ENCODE results near the gene SLC39A7.

The SLC39A7 gene

DNA sequence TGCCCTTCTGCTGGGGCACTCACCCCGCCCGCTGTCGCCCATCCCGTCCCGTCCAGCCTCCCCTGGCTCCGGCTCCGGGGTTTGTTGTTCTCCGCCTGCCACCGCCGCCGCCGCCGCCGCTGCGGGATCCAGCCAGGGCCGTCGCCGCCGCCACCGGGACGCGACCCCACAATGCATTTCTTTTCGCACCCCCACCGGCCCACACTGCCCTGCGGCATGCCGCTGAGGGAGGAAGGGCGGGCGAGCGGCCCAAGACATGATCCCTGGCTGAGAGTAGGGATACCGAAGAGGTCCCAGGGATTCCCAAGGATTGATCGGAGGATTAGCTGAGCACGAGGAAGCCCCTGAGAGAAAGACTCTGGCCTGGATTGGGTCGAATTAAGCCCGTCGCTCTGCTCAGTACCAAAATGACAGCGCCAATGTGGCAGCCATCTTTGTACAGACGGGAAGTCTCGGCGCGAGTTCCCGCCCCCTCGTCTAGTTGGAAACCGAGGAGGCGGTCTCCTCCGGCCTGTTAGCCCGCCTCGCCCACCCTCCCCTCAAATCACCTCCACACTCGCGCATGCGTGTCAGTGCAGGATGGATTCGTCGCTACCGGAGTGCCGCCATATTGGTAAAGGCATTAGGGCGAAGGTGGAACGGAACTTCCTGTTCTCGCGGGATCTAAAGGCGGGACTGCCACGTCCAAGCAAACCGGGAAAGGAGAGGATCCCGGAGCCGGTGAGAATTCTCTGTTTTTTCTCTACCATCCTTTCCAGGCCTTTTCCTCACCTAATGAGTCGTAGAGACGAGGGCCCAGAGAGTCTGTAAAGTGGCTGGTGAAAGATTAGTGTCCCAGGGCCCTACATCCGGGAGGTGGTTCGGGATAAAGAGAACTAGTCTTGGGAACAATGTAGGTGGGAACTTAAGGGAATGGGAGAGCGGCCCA lies at the start of gene SLC39A7, which contains the start of gene RXRB:
Gene SLC39A7 (plus strand): TSS at position 649 of the 928 bp plus-strand sequence. CDS start 379 bp downstream, outside the sequence.
Gene RXRB (minus strand): TSS at position 447 of the 928 bp plus-strand sequence. CDS start 189 bp downstream, at position 258.
- Mint-ChIP-seq H3K4me1 (ENCODE audit: low read depth) (peaks cover 85% of the 10 kb centered on the region), H3K9me3 (no peaks in the 10 kb centered on the region), H3K4me3 (peak within 1 kb of the TSS; percentile 98), H3K27me3 (no peaks in the 10 kb centered on the region), H3K36me3 (ENCODE audit: low read depth) (peaks cover 84% of the 10 kb centered on the region), H3K27ac (peak within 1 kb of the TSS; percentile 99)
- intact Hi-C loops (cut with micrococcal nuclease): loop anchor here (1.0 to 2.0 kb wide), 2 partner anchors 8 to 48 kb away; partner anchors contain the start of gene RING1

DNA sequence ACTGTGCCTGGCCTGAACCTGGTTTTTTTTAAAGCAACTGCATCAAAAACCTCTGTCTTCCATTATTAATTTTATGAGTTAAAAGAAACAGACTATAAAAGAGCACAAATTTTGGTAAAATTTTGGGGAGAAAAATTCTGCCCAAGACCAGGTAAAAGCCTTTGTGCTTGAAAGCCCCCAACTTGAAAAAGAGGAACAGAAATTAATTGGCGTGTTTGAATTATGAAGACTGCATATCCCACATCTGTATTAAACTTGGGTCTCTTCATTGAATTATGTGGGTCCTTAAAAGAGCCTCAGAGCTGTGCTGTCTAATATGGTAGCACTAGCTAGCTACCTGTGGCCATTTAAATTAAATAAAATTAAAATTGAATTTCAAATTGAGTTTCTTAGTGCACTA lies 49.6 kb upstream of the SLC39A7 start:
- peaks cover 15% of the 10 kb centered on the region for H3K9me3 Mint-ChIP-seq
- no peaks in the 10 kb centered on the region for H3K4me1 Mint-ChIP-seq (ENCODE audit: low read depth)
- no peak overlapping the region for H3K27ac Mint-ChIP-seq
- intact Hi-C loops (cut with micrococcal nuclease): no loop called here
- no peak overlapping the region for H3K4me3 Mint-ChIP-seq
- H3K36me3 Mint-ChIP-seq (ENCODE audit: low read depth): peaks cover 5% of the 10 kb centered on the region
- H3K27me3 Mint-ChIP-seq: peaks cover 11% of the 10 kb centered on the region

- H3K4me3 Mint-ChIP-seq: no peak overlapping the region
- peaks cover 5% of the 10 kb centered on the region for H3K36me3 Mint-ChIP-seq (ENCODE audit: low read depth)
- H3K27ac Mint-ChIP-seq: no peak overlapping the region
- intact Hi-C loops (cut with micrococcal nuclease): no loop called here
- peaks cover 15% of the 10 kb centered on the region for H3K9me3 Mint-ChIP-seq
- no peaks in the 10 kb centered on the region for H3K4me1 Mint-ChIP-seq (ENCODE audit: low read depth)
- peaks cover 6% of the 10 kb centered on the region for H3K27me3 Mint-ChIP-seq
Measured at GRCh38 chr6:33154349-33154748, 46.3 kb upstream of the SLC39A7 start.

DNA sequence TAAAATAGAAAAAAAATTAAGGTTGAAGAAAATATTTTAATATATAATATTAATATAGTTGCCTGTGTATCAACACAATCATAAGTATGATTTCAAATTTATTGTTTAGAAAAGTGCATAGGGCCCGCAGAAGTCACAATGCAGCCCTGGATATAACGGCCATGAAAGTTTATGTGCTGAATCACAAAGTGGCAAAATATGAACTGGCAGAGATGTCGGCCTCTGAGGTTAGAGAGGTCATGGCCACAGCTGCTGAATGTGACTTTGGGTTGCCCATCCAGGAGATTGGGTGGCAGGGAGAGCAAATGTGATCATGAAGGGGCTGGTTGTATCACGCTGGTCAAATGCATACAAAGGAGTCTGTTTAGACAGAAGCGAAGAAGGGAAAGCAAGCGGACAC lies 44.1 kb upstream of the SLC39A7 start:
- Mint-ChIP-seq H3K4me3 (no peak overlapping the region), H3K4me1 (ENCODE audit: low read depth) (peaks cover 14% of the 10 kb centered on the region), H3K27me3 (no peaks in the 10 kb centered on the region), H3K36me3 (ENCODE audit: low read depth) (peaks cover 5% of the 10 kb centered on the region), H3K27ac (no peak overlapping the region), H3K9me3 (peaks cover 13% of the 10 kb centered on the region)
- intact Hi-C loops (cut with micrococcal nuclease): no loop called here

DNA sequence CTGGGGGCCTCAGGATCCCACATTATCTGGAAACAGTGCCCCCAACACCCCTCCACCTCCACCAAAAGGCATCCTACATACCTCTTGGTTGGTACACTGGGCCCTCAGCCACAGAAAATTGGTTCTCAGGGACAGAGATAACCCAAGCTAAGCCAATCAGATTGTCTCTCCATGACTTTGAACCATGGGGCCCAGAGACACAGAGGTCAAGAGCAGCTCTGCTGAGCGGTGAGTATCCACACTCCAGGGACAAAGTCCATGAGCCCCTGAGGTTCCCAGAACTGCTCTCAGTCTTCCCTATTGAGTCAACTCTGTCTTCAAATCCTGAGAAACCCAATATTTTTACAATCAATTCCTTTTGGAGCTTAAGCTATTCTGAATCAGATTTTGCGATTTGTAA lies 43.7 kb upstream of the SLC39A7 start:
- peaks cover 9% of the 10 kb centered on the region for H3K9me3 Mint-ChIP-seq
- intact Hi-C loops (cut with micrococcal nuclease): no loop called here
- peaks cover 1% of the 10 kb centered on the region for H3K36me3 Mint-ChIP-seq (ENCODE audit: low read depth)
- no peaks in the 10 kb centered on the region for H3K27me3 Mint-ChIP-seq
- H3K4me3 Mint-ChIP-seq: no peak overlapping the region
- no peak overlapping the region for H3K27ac Mint-ChIP-seq
- peaks cover 18% of the 10 kb centered on the region for H3K4me1 Mint-ChIP-seq (ENCODE audit: low read depth)

- H3K27ac Mint-ChIP-seq: peak overlapping the region; percentile 88
- intact Hi-C loops (cut with micrococcal nuclease): loop anchor here (2.0 to 5.0 kb wide), 2 partner anchors 15 to 37 kb away; no protein-coding TSS in a partner anchor
- peaks cover 26% of the 10 kb centered on the region for H3K4me1 Mint-ChIP-seq (ENCODE audit: low read depth)
- H3K27me3 Mint-ChIP-seq: peaks cover 8% of the 10 kb centered on the region
- no peaks in the 10 kb centered on the region for H3K9me3 Mint-ChIP-seq
- H3K4me3 Mint-ChIP-seq: no peak overlapping the region
- no peaks in the 10 kb centered on the region for H3K36me3 Mint-ChIP-seq (ENCODE audit: low read depth)
Measured at GRCh38 chr6:33160096-33160495, 40.6 kb upstream of the SLC39A7 start.

DNA sequence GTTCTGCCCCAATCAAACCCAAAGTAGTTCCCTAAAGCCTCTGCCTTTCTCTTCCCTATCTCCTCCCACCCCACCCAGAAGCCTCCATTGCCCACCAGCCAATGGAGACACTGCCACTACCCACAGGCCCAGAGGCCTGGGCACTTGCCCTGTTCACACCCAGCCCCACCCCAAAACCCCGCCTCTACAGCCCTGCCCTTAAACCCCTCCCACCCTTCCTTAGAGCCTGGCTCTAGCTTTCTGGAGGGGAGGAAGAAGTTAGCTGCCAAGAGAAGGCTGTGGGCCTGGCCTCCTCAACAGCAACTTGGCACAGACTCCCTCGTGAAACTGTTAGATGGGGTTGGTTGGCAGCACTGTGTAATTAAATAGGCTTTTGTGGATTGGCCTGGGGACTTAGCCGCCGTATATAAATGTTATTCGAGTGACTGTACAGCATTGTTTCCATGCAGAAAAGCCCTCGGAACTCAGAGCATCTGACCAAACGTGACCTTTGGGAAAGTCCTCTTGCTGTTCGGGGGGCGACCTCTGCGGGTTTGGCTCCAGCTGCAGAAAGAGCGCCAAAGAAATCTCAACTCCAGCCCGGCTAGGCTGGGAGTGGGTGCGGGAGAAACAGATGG lies 39.8 kb upstream of the SLC39A7 start:
- Mint-ChIP-seq H3K27me3 (peaks cover 15% of the 10 kb centered on the region), H3K9me3 (no peaks in the 10 kb centered on the region), H3K36me3 (ENCODE audit: low read depth) (no peaks in the 10 kb centered on the region), H3K4me3 (peak overlapping the region; percentile 78), H3K4me1 (ENCODE audit: low read depth) (peaks cover 29% of the 10 kb centered on the region), H3K27ac (peak overlapping the region; percentile 88)
- intact Hi-C loops (cut with micrococcal nuclease): loop anchor here (1.0 to 5.0 kb wide), 3 partner anchors 16 to 88 kb away; no protein-coding TSS in a partner anchor

DNA sequence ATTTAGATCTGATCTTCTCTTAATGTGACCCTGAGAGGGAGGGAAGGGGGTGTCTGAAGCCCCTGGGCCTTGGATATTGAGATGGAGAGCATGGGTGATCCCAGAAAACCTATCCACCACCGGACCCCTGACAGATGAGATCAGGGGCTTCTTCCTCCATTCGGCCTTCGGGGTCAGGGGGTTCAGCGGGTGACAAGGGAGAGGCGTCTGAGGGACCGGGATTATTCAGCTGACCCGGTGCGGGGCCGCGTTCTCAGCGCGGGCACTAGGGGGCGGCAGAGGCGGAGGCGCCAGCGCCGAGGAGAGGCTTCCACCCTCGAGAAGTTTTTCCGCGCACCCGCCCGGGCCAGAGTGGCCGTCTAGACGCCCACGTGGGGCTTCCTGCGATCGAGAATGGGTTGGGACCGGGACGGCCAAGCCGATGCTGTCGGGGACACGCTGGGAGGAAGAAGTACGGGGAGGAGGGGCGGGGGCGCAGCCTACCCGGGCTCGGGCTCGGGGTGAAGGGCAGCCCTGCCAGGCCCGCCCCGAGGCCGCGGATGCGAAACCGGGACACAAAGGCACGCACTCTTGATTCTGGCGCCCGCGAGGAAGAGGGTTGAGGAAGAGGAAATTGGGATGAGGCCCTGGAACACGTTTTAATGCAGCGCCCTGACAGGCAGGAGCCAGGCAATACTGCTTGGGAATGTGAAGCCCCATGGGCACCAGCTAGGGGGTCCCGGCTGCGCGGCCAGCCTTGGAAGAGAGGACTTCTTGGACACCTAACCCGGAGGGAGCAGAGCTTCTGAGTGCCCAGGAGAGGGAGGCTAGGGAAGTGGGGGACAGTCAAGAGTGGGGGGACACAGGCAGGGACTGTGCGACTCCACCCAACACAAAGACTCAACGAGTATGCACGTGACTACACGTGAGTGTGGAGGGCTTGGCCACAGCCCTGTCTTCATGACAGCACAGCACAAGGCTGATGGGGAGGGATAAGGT lies 39.0 kb upstream of the SLC39A7 start:
- H3K27me3 Mint-ChIP-seq: peaks cover 20% of the 10 kb centered on the region
- peaks cover 35% of the 10 kb centered on the region for H3K4me1 Mint-ChIP-seq (ENCODE audit: low read depth)
- no peaks in the 10 kb centered on the region for H3K36me3 Mint-ChIP-seq (ENCODE audit: low read depth)
- peak overlapping the region; percentile 78 for H3K4me3 Mint-ChIP-seq
- intact Hi-C loops (cut with micrococcal nuclease): loop anchor here (1.0 to 5.0 kb wide), 3 partner anchors 17 to 88 kb away; no protein-coding TSS in a partner anchor
- peak overlapping the region; percentile 88 for H3K27ac Mint-ChIP-seq
- H3K9me3 Mint-ChIP-seq: no peaks in the 10 kb centered on the region

- no peaks in the 10 kb centered on the region for H3K36me3 Mint-ChIP-seq (ENCODE audit: low read depth)
- H3K27me3 Mint-ChIP-seq: peaks cover 23% of the 10 kb centered on the region
- H3K4me1 Mint-ChIP-seq (ENCODE audit: low read depth): peaks cover 35% of the 10 kb centered on the region
- intact Hi-C loops (cut with micrococcal nuclease): loop anchor here (5.0 kb wide), 1 partner anchor 34 kb away; no protein-coding TSS in a partner anchor
- no peaks in the 10 kb centered on the region for H3K9me3 Mint-ChIP-seq
- H3K4me3 Mint-ChIP-seq: no peak overlapping the region
- no peak overlapping the region for H3K27ac Mint-ChIP-seq
Measured at GRCh38 chr6:33163540-33163939, 37.1 kb upstream of the SLC39A7 start.

- no peaks in the 10 kb centered on the region for H3K36me3 Mint-ChIP-seq (ENCODE audit: low read depth)
- intact Hi-C loops (cut with micrococcal nuclease): loop anchor here (5.0 kb wide), 1 partner anchor 33 kb away; no protein-coding TSS in a partner anchor
- H3K9me3 Mint-ChIP-seq: no peaks in the 10 kb centered on the region
- peaks cover 26% of the 10 kb centered on the region for H3K27me3 Mint-ChIP-seq
- no peak overlapping the region for H3K27ac Mint-ChIP-seq
- no peak overlapping the region for H3K4me3 Mint-ChIP-seq
- peaks cover 36% of the 10 kb centered on the region for H3K4me1 Mint-ChIP-seq (ENCODE audit: low read depth)
Measured at GRCh38 chr6:33164176-33164575, 36.5 kb upstream of the SLC39A7 start.

DNA sequence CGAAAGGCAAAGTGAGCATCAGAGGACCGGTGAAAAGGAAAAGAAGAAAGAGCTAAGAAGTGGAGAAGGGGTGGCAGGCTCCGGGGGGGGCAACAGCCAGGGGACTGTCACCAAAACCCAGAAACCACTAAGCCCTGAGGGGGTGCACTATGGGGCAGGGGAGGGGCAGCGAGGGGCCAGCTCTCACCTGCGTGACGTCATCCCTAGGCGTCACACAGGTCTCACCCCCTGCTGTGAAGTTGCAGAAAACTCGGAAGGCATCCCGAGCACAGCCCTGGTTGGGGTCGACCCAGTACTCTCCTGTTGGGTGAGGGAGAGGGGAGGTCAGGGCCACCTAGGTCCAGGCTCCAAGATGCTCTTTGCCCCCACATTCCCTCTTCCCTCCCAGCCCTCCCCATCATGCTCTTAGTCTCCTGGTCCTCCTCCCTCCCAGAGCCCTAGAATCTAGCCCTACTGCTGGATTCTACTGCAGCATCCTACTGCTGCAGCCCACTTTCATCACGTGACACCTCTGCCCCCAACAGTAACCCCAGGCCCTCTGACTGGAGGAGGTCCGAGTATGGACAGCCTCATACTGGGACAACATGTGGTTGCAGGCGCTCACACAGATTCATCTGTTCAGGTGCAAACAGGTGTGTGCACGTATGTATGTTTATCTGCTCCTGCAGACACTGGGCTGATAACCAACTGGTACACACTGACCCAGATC lies 35.8 kb upstream of the SLC39A7 start:
- Mint-ChIP-seq H3K4me3 (no peak overlapping the region), H3K4me1 (ENCODE audit: low read depth) (peaks cover 42% of the 10 kb centered on the region), H3K36me3 (ENCODE audit: low read depth) (no peaks in the 10 kb centered on the region), H3K9me3 (no peaks in the 10 kb centered on the region), H3K27ac (no peak overlapping the region), H3K27me3 (peaks cover 28% of the 10 kb centered on the region)
- intact Hi-C loops (cut with micrococcal nuclease): loop anchor here (5.0 kb wide), 1 partner anchor 32 kb away; no protein-coding TSS in a partner anchor

GRCh38 chr6:33165581-33166258 lies 34.9 kb upstream of the SLC39A7 start:
- intact Hi-C loops (cut with micrococcal nuclease): no loop called here
- Mint-ChIP-seq H3K27ac (peak overlapping the region; percentile 12), H3K27me3 (peaks cover 28% of the 10 kb centered on the region)

More at GRCh38 chr6:33165581-33166258, 34.9 kb upstream of the SLC39A7 start:
- H3K9me3 Mint-ChIP-seq: no peaks in the 10 kb centered on the region
- H3K4me1 Mint-ChIP-seq (ENCODE audit: low read depth): peaks cover 41% of the 10 kb centered on the region
- H3K4me3 Mint-ChIP-seq: no peak overlapping the region
- H3K36me3 Mint-ChIP-seq (ENCODE audit: low read depth): no peaks in the 10 kb centered on the region

Data from dendritic cell treated with granulocyte-macrophage colony-stimulating factor and Interleukin-4, amounts not matched to agents 40 ng/mL and 50 ng/mL, for 4 days (primary cell).